Activated CD8-positive, alpha-beta T cell treated with anti-CD3 and anti-CD28 coated beads for 36 hours (primary cell): ENCODE data around the gene STXBP2. TPM values are rescaled to one million over a fixed set of nuclear protein-coding genes. Genes with fewer than 3 reads are reported as not detected.

ENCODE experiments used
- ATAC-seq: fragments of 200-7000 bp; cut with Tn5 transposase; one replicate; pipeline ENCODE4 v1.10.0; 2021; ENCODE audit warnings: mild to moderate bottlenecking, moderate library complexity
- CTCF ChIA-PET: fragments of 350-600 bp; sonication (Branson Sonifier 250); formaldehyde crosslinking; loops from one replicate; lab custom pipeline; 2021; ENCODE audit warnings: antibody characterized with exemption; lab: Charles Lee
- POLR2A ChIA-PET: fragments of 350-600 bp; sonication (Branson Sonifier 250); formaldehyde crosslinking; loops from one replicate; lab custom pipeline; 2021; ENCODE audit warnings: antibody characterized with exemption; lab: Charles Lee
- DNase-seq: peaks from one replicate; pipeline ENCODE4 v3.0.0-alpha.2; 2020
- H3K27ac Mint-ChIP-seq: one replicate; pipeline ENCODE4 v1.8.0; 2021; ENCODE audit warnings: mild to moderate bottlenecking, mixed read lengths
- H3K27me3 Mint-ChIP-seq: one replicate; pipeline ENCODE4 v1.8.0; 2021; ENCODE audit warnings: mixed read lengths
- H3K36me3 Mint-ChIP-seq: one replicate; pipeline ENCODE4 v1.8.0; 2021; ENCODE audit warnings: low read depth, mixed read lengths
- H3K4me1 Mint-ChIP-seq: one replicate; pipeline ENCODE4 v1.8.0; 2021; ENCODE audit warnings: low read depth, mixed read lengths
- H3K4me3 Mint-ChIP-seq: one replicate; pipeline ENCODE4 v1.8.0; 2021; ENCODE audit warnings: mild to moderate bottlenecking, moderate library complexity, mixed read lengths
- H3K9me3 Mint-ChIP-seq: one replicate; pipeline ENCODE4 v1.8.0; 2021; ENCODE audit warnings: mixed read lengths
- CTCF ChIP-seq: fragments of 200-600 bp; IDR thresholded peaks from one replicate; pipeline ENCODE4 v1.8.0; 2022; ENCODE audit warnings: antibody characterized with exemption, mild to moderate bottlenecking
- intact Hi-C: fragments of 100-400 bp; cut with micrococcal nuclease; formaldehyde crosslinking; loops from one replicate; pipeline ENCODE4 v1.10.0; 2022
- total RNA-seq, 2 experiments: library from RNA; stranded (reverse); gene quantifications; one replicate each; pipeline ENCODE4 v1.2.3, GENCODE V29; 2021

STXBP2 gene
- total RNA-seq, 2 experiments from 2014 or later: 96.4 to 99.2 TPM

DNA sequence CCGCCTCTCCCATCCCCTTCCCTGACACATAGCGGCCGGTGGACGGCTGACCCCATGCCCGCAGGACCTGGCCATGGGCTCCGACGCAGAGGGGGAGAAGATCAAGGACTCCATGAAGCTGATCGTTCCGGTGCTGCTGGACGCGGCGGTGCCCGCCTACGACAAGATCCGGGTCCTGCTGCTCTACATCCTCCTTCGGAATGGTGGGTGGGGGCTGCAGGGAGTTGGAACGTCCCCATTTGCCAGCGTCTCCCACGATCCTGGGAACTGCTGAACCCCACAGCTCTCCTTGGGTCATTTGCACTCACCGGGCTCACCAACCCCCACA lies 7.6 kb downstream of the STXBP2 start:
- no peak for ATAC-seq
- TF ChIP-seq CTCF: no peak
- no peak for DNase-seq
- Mint-ChIP-seq H3K27me3 (no peaks in the 10 kb centered on the region), H3K27ac (no peak overlapping the region), H3K4me1 (peaks cover 10% of the 10 kb centered on the region), H3K4me3 (no peak overlapping the region), H3K9me3 (peaks cover 6% of the 10 kb centered on the region), H3K36me3 (peaks cover 16% of the 10 kb centered on the region)
- ChIA-PET CTCF (no interaction called here), POLR2A (interaction anchor here (0.9 to 1.4 kb wide), 2 partner anchors 14 kb away, joined by 3 to 4 read pairs; no protein-coding TSS in a partner anchor)
- intact Hi-C loops: no loop called here

DNA sequence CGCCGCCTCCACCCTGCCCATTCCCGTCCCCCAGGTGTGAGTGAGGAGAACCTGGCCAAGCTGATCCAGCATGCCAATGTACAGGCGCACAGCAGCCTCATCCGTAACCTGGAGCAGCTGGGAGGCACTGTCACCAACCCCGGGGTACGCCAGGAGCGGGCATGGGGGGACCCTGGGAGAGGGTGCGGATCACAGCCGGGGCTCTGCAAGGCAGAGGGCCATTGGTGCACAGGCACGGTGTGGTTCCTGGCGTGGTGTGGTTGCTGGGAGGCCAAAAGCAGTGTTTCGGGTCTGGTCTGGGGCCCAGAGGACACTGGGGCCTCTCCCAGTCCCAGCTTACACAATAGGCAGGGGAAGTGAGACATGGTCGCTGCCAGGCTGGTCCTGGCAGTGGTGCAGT lies 8.3 kb downstream of the STXBP2 start:
- Mint-ChIP-seq H3K4me1 (peaks cover 4% of the 10 kb centered on the region), H3K27me3 (no peaks in the 10 kb centered on the region), H3K9me3 (peaks cover under 1% of the 10 kb centered on the region), H3K4me3 (no peak overlapping the region), H3K36me3 (peaks cover 10% of the 10 kb centered on the region), H3K27ac (no peak overlapping the region)
- ChIA-PET POLR2A (interaction anchor here (1.4 kb wide), 1 partner anchor 14 kb away, joined by 3 read pairs; no protein-coding TSS in a partner anchor), CTCF (interaction anchor here (0.6 kb wide), 1 partner anchor 36 kb away, joined by 3 read pairs; the partner anchor contains the start of gene TRAPPC5)
- intact Hi-C loops: no loop called here
- DNase-seq (no peak), ATAC-seq (no peak)
- no peak for TF ChIP-seq CTCF

- CTCF ChIA-PET: no interaction called here
- no peak for DNase-seq
- POLR2A ChIA-PET: no interaction called here
- Mint-ChIP-seq H3K36me3 (peaks cover 8% of the 10 kb centered on the region), H3K27ac (no peak overlapping the region), H3K4me3 (no peak overlapping the region), H3K4me1 (peaks cover 2% of the 10 kb centered on the region), H3K9me3 (no peaks in the 10 kb centered on the region), H3K27me3 (no peaks in the 10 kb centered on the region)
- no peak for TF ChIP-seq CTCF
- ATAC-seq: no peak
- intact Hi-C loops: no loop called here
Measured at GRCh38 chr19:7645656-7646425, 8.9 kb downstream of the STXBP2 start.

DNA sequence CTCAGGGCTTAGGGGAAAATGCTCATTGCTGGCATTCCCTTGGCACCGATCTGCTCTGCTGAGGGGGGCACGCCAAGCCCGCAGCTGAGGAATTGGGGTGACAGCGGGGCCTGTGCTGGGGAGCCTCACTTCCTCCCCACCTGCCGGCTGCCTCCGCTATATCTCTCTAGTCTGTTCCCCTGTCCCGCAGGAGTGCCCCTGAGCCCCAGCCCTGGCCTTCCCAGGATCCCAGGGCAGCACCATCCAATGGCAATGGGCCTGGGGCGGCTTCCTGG lies 9.5 kb downstream of the STXBP2 start:
- no peak overlapping the region for H3K4me3 Mint-ChIP-seq
- intact Hi-C loops: no loop called here
- ATAC-seq (no peak), DNase-seq (no peak)
- no peaks in the 10 kb centered on the region for H3K9me3 Mint-ChIP-seq
- H3K36me3 Mint-ChIP-seq: peaks cover 8% of the 10 kb centered on the region
- no peaks in the 10 kb centered on the region for H3K27me3 Mint-ChIP-seq
- CTCF ChIA-PET: no interaction called here
- H3K27ac Mint-ChIP-seq: no peak overlapping the region
- H3K4me1 Mint-ChIP-seq: peaks cover 2% of the 10 kb centered on the region
- POLR2A ChIA-PET: no interaction called here
- TF ChIP-seq CTCF: no peak

DNA sequence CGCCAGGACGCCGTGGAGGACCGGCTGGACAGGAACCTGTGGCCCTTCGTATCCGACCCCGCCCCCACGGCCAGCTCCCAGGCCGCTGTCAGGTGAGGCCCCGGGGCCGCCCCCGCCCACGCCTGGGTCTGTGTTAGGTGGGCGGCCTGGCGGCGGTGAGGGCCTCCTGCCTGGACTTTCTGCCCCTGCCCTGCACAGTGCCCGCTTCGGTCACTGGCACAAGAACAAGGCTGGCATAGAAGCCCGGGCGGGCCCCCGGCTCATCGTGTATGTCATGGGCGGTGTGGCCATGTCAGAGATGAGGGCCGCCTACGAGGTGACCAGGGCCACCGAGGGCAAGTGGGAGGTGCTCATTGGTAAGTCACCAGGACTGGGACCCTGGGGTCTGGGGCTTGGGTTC lies 10.2 kb downstream of the STXBP2 start:
- DNase-seq (no peak), ATAC-seq (no peak)
- Mint-ChIP-seq H3K36me3 (peaks cover 8% of the 10 kb centered on the region), H3K4me1 (peaks cover 5% of the 10 kb centered on the region), H3K4me3 (no peak overlapping the region), H3K27me3 (no peaks in the 10 kb centered on the region), H3K27ac (no peak overlapping the region), H3K9me3 (no peaks in the 10 kb centered on the region)
- intact Hi-C loops: no loop called here
- ChIA-PET POLR2A (no interaction called here), CTCF (no interaction called here)
- TF ChIP-seq CTCF: no peak
